HG02938 (cell line): ENCODE data around the gene DPH3.
"Not testable (repeated sequence)": the region's sequence is repeated elsewhere in the genome, so short reads cannot be mapped to it uniquely, and the experiment has no call there.

ENCODE experiments used
- ATAC-seq: cut with Tn5 transposase; IDR thresholded peaks from one replicate; pipeline ENCODE4 v1.9.1; 2021; ENCODE audit warnings: mild to moderate bottlenecking, moderate library complexity; ENCODE audit not compliant: unreplicated experiment

Gene DPH3

DNA sequence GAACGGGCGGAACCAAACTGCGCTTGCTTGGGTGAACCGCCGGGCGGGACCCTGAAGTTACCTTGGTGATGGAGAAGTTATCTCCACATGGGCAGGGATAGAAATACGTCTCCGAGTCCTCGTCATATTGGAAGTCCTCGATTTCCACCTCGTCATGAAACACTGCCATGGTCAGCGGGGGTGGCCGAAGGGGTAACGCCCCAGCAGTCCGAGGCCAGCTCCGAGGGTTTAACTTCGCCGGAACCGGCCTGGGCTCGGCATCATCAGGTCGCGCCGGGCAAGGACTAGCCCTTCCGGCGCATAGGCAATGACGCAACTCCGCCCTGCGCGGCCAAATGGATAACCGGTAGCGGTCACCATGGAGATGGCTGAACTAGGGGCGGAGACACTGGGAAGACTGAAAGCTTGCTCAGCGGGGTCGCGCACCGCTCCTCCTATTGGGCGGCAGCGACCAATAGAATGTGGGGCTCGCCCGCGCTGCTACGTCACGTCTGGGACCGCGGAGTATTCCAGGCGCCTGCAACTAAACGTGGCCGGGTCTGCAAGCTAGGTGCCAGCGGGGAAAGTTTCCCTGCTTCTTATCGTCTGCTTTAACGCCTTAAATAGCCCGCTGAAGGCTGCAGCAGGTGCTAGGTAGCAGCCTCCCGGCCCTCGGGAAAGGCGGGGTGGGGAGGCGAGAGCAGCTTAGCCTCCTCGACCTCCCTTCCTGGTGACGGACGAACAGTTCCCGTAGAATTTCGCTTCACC lies at the start of gene DPH3, which contains the start of gene OXNAD1:
Gene DPH3 (minus strand): TSS at position 236 of the 747 bp plus-strand sequence. CDS start 67 bp downstream, at position 169.
Gene OXNAD1 (plus strand): TSS at position 505 of the 747 bp plus-strand sequence. CDS start 5,741 bp downstream, outside the sequence.
- peak; percentile 99 for ATAC-seq

DNA sequence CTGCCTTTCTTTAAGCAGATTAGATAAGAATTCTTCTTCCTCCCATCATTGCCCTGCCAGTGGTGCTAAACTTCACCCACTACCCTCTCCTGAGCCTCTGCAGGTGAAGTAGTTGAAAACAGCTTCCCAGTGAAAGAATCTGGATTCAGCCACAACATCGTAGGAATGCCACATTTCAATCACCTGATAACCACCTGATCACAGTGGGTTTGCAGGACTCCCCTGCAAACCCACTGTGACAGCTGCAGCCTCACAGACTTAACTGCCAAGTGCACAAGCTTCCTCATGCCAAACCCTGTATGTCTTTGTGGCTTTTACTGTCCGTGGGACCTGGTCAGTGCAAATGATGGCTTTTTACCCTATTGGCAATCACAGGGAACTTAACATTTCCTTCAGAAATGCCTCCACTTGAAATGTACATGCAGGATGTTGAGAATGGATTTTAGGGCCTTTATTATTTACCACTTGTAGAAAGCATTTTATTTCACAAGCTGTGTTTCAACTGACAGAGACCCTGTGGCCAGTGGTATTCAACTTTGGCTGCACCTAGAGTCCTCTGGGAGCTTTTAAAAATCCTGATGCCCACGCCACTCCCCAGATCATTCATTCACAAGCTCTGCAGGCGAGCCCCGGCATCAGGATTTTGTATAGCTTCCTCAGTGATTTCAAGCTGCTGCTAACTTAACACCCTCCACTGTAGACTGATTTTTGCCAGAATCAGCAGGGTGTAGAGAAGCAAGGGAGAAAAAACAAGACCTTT lies 49.3 kb upstream of the DPH3 start:
- ATAC-seq = no peak

DNA sequence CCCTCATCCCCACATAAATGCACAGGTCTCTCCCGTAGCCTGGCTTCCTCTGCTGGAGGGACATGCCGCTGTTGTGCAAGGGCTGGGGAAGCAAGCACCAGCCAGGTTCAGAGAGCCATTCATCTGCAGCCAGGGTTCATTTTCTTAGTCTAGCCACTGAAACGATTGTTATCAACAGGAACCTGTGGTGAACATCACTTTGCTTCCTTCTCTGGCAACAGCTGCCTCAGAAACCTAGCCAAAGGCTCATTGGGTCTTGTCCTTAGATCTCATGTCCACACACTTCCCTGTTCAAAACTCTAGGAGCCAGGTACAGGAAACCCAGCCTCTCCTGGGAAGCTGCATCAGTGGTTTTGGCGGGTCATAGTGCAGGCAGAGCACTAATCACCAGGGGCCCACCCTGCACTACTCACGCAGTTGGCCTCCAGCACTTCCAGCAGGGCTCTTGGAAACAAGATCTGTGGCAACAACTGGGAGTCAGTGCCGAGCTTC lies 47.3 kb upstream of the DPH3 start:
- ATAC-seq = peak; percentile 58

DNA sequence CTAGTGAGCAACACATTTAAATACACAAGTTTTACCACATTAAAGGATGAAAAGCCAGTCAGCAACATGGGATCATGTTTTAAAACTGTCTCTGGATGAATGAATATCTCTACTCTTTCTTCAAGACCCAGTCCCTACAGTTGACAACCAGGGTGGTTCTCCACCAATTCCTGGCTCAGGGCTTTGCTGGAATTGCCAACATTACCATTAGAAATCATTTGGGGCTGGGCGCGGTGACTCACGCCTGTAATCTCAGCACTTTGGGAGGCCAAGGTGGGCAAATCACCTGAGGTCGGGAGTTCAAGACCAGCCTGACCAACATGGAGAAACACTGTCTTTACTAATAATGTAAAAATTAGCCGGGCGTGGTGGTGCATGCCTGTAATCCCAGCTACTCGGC lies 45.7 kb upstream of the DPH3 start:
- not testable (repeated sequence) for ATAC-seq

DNA sequence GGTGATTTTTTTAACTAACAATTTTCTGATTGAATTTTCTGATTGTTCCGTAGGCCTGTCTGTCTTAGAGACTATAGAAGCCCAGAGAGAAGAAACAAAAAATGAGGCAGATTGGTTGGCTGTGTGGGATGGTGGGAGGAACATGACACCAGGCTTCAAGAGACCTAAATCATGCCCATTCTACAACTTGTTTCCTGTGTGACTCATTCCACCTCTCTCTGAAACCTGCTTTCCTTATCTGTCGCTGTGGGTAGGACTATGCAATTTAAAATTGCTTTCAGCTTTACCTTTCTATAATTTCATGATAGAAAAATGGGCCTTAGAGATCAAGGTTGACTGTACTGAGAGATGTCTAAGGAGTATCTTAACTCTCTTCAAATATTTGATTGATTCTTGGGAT lies 44.8 kb upstream of the DPH3 start:
- peak; percentile 93 for ATAC-seq

DNA sequence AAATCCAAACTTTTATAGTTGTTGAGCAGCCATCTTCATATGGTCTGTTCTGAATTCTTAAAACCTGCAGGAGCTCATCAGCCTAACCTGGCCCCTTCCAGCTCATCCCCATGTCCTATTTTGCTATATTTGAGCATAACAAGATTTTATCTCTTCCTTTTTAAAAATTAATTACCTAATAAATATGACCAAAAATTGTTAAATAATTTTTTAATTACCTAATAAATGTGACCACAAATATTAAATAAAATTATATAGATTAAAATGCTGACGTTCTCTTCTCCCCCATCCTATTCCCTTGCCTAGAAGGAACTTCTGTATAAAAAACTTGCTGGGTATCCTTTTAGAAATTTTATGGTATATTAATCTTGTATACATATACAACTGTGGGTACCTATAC lies 44.0 kb upstream of the DPH3 start:
- ATAC-seq = no peak

DNA sequence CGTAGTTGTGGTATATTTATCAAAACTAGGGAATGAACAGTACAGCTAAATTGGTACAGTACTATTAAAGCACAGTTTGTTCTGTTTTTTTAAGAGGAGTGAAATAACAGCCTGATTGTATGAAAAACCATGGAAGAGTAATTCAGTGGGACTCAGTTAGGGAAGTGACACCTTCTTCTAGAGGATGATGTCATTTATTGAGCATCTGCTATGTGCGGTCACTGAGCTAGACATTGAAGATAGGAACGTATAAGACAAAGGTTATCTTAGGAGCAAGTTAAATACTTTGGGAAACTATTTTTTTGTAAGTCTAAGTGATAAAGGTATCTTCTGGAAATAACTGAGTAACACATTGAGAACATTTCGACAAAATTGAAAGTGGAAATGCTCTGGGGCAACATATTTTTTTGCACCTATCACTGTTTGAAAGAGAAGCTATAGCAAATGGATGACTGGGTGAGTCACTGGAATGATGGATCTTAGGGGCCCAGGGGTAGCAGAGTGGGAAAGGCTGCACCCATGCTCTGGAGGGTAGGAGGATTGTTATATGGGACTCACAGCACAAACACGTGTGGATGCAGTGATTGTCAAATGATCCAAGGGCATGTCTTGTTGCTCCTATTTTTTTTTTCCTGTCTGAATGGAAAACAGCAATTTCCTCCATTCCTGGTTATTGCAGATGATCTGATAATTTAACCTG lies 43.2 kb upstream of the DPH3 start:
- ATAC-seq = no peak

DNA sequence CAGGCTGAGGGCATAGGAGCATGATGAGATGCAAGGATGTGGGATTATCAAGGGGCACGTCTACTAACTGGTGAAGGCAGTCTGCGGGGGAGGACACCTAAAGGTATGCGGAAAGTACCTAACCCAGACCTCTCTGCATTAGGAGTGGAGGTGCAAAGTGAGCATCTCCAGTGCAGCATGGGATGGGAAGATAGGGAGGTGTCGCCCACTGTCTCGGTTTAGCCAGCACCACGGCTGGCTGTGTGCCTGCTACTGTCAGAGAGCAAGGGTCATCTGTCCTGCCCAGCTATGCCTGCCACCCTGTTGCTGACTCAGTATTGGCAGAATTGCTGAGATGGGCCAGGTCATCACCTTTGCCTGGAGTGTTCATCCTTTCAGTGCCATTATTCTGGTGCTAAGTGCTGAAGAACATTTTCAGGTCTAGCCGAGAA lies 40.4 kb upstream of the DPH3 start:
- ATAC-seq = no peak

DNA sequence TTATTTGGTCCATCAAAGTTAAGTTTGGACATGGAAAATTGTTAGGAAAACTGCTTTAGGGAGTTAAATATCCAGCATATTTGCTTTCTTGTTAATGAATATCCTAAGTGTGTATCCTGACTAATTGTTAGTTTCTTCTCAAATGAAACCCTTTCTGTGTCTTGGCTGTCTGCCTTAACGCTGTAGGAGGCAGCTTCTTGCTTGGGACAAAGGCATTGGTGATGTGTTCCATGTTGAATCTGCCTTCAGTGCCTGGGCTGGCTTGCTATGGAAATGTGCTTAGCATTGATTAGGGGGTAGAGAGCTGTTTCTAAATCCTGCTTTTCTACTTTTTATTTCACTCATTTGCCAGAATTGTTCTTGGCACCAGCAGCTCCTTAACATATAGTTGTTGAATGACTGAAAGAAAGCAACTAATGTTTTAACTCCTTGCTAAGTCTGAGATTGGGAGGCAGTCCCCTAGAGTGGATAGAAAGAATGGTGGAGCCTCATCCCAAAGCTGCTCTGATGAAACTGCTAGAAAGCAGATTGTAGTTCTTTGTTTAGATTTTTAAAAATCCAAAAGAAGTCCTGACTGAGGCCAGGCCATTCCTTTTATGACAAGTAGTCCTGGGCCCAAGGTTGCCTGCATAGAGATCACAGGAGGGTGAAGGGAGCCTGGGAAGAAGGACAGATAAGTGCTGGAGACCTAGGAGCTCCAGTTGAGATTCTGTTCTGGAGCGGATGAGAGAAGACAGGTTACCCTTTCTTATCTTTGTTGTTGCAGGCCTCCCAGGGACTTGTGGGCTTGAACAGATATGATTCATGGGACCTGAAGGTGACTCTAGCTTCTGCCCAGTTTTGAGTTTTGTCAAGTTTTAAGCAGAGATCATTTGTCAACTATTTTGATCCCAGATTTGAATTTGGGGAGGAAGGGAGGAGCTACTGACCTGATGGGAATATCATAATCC lies 39.6 kb upstream of the DPH3 start:
- no peak for ATAC-seq

DNA sequence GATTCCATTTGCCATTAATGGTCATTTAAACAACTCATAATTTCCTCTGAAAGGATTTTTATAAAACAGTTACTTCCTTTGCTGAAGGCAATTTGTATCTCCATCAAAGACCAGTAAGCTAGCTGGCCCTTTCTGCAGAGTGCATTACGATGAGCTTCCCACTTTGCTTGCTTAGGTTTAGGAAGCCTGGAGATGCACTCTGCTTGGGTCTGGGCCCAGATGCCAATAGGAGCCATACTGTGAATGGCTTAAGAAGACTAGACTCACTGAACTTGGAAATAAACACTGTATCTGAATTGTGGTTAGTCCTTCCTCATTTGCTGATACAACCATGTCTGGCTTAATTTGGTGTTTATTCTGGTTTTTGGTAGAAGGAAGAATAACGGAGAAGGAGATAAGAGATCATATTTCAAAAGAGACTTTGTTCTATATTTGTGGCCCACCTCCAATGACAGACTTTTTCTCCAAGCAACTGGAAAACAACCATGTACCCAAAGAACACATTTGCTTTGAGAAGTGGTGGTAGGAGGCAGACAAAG lies 38.4 kb upstream of the DPH3 start:
- no peak for ATAC-seq

DNA sequence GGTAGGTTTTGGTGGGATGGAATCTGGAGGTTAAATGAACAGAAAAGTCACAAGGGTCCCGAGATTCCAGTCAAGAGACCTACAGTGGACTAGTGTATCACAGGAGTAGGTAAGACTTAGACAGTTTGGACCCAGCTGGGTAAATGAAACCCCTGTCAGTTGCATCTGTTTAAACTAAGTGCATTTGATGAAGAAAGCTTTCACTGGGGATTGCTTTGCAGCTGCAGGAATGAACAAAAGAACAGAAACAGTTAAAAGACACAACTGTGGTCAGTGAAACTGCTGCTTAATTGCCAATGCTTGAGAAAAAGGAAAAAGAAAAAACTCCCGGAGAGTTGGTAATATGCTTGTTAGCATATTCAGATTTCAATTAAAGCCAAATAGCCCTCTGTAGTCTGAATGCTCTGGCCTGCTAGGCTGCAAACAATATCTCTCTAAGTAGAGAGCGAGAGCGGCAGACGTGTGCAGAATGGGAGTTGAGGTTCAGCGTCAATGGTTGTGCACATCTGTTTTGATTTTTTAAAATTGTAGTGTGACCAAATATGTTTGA lies 37.4 kb upstream of the DPH3 start:
- ATAC-seq = no peak

DNA sequence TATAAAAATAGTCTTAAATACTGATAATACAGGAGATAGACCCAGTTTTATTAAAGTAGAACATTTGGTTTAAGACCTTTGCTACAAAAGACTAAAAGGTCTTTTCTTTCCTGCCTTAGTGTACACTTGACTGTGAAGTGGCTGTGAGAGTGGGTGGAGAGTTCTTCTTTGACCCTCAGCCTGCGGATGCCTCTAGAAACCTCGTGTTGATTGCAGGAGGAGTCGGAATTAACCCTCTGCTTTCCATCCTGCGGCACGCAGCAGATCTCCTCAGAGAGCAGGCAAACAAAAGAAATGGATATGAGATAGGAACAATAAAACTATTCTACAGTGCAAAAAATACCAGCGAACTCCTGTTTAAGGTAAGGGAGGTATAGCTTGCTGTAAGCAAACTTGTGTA lies 36.8 kb upstream of the DPH3 start:
- no peak for ATAC-seq

DNA sequence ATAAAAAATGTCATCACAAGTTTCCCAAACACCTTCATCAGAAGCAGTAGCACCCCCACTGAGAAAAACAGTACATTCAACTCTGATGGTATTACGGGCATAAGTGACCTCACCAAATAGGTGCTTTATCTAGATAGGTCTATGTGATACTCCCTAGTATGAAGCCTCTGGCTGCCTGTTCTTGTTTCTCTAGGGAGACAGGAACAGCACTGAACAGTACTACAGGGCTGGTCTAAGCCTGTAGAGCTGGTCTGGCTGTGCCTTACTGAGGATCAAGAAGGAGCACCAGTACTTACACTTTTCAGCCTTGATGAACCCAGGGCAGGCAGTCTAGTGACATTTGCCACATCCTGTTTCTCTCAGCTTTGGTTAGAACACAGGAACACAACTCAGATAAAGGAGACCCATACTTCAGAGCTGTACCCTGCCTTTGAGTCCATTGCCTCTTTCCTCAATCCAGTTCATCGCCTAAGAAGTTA lies 36.2 kb upstream of the DPH3 start:
- peak; percentile 72 for ATAC-seq

DNA sequence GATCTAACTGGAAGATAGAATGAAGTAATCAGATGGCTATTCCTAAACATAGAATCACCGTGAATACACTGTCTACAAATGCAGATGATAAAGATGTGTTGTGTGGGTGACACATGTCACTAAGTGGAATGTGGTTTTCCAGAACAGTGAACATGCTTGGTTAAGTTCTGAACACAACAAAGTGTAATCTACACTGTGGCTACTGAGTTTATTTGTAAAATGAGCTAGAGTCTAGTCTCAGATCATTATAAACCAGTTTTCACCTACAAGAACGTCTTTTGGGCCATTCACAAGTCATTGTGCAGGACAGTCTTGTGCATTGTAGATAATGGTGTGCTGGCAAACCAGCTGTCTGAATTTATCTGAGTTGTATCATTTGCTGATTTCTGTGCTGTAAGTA lies 35.6 kb upstream of the DPH3 start:
- no peak for ATAC-seq

DNA sequence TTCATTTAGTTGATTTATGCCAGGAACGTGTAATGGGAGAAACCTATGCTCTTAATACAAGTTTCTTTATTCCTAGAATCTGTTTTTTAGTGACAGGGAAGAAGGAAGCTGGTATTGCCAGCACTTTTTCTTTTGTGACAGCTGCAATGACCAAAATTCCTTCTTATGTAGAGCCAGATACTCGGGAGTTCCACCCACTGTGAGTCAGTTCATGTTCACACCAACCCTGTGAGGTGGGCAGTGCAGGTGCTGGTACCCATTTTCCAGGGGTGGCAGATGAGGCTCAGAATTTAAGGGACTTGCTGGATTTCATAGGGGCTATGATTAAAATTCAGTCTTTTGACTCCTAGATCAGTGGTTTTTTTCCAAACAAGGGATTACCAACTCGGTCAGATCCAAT lies 35.0 kb upstream of the DPH3 start:
- no peak for ATAC-seq

DNA sequence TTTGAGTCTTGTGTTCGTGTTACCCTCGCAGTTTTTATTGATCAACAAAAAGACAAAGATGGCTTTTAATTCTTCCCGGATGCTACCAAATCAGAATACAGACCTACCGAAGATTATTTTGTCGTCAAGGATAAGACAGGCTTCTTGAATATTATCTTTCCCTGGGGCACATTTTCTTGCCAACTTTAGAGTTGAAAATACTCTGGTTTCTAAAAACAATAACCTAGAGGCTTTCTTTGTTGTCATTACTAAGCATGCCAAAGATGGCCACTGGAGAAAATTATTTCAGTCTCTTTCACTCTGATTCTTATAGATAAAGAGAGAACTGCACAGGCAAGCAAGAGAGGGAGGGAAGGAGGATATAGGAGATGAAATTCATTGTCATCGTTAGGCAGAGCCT lies 34.1 kb upstream of the DPH3 start:
- no peak for ATAC-seq

DNA sequence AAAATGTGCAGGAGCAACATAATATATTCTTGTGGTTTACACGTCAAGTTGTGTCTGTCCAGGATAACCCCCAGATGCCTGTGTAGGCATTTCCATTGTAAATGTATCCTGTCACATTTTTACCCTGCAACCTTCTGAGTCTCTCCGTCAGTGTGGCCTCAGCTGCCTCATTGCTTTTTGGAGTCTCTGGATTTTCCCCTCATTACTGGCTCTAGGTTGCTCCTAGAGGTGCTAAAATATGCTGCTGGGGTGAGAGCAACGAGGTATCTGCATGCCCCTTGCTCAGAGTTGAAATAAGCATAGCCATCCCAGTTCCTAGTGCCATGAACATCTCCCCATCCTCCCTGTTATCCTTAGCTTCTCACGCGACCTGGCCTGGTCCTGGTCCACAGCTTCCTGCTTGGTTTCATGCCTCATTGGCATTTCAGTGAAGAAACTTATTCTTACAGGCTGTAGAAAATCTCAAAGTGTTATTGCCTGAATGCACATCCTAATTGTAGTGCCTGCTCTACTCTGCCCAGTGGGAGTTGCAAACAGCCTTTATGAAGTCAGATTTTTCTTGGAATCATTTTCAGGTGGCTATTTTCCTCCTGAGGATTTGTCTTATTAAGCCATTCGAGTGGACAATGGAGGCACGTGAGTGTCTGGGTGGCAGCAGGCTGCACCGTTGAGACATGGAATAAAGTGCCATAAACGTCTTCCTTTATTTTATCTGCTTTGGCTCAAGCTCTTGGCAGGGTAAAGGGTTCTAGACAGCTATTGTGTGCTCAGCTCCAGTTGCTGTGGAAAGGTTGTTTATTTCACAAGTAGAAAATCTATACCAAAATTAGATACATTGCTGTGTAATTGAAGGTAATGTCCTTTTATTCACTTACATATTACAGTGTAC lies 33.5 kb upstream of the DPH3 start:
- no peak for ATAC-seq

DNA sequence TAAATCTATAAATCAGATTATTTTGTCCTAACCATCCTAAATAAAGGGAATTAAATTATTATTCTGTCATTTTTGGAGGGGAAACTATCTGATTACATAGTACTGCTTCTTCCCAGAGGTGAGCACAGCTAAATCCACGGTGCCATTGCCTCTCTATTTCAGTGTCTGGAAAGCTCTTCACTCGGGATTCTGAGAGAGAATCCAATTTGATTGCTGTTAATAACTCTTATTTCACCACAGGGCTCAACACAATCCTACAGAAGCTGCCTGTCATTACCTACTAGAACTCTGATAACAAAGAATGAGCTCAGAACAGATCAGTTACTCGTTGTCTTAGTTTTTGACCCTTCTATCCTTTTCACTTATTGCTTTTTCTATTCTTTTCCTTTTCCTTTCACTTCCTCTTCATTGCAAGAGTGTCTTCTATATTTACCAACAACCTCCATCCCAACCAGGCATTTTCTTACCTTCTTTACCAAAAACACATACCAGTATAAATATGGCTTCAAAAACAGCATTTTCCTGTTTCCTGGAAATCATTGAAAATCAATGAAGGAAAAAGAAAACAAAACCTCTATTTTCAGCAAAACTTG lies 30.7 kb upstream of the DPH3 start:
- no peak for ATAC-seq
